A549 (cell line): ENCODE results near the gene CYGB. TPM values are rescaled to one million over a fixed set of nuclear protein-coding genes. Genes with fewer than 3 reads are reported as not detected.
"Not testable (repeated sequence)": the region's sequence is repeated elsewhere in the genome, so short reads cannot be mapped to it uniquely, and the experiment has no call there.

Source experiments
- ATAC-seq, 2 experiments: fragments of 200-7000 bp in 1 of 2; fragments of >200 bp in 1 of 2; cut with Nextera tagmentation in 1 of 2; cut with Tn5 transposase in 1 of 2; 3 replicates each; pipeline versions ENCODE4 v1.8.0 to v1.9.1; 2018 to 2020; ENCODE audit warnings: mild to moderate bottlenecking in 1 of 2, moderate library complexity in 1 of 2
- CTCF ChIA-PET: fragments of 300-600 bp; sonication (Branson Sonifier 250); formaldehyde crosslinking; extraction: SDS; loops from one replicate; lab custom pipeline; 2021; ENCODE audit warnings: antibody characterized with exemption, inconsistent platforms; lab: Yijun Ruan, JAX
- POLR2A ChIA-PET: fragments of 350-600 bp; formaldehyde crosslinking; extraction: SDS; loops from one replicate; lab custom pipeline; 2021; ENCODE audit warnings: antibody characterized with exemption, inconsistent platforms; lab: Yijun Ruan, JAX
- DNase-seq, 2 experiments: peaks; one replicate each; pipeline versions ENCODE4 v3.0.0 to v3.0.0-alpha.2; 2011 to 2016; ENCODE audit warnings: low read depth in 1 of 2, low spot score in 1 of 2
- FAIRE-seq: peaks from 2 replicates; lab custom pipeline; 2011; peaks lifted over from hg19 to GRCh38; lab: Jason Lieb, UNC
- H3K27ac ChIP-seq, 2 experiments: fragments of >200 bp; sonication (Bioruptor Twin); formaldehyde crosslinking; 3 replicates each; pipeline ENCODE4 v1.5.1; 2016 to 2017
- H3K4me1 ChIP-seq: fragments of >200 bp; sonication (Bioruptor Twin); formaldehyde crosslinking; 3 replicates; pipeline ENCODE4 v1.6.1; 2016
- H3K4me2 ChIP-seq: fragments of >200 bp; sonication (Bioruptor Twin); formaldehyde crosslinking; 3 replicates; pipeline ENCODE4 v1.6.1; 2016
- H3K4me3 ChIP-seq: fragments of >200 bp; sonication (Bioruptor Twin); formaldehyde crosslinking; 3 replicates; pipeline ENCODE4 v1.5.1; 2016
- H3K9me3 ChIP-seq: fragments of >200 bp; sonication (Bioruptor Twin); formaldehyde crosslinking; 3 replicates; pipeline ENCODE4 v1.6.1; 2016
- ATOH8 ChIP-seq: fragments of 250-450 bp; sonication (Bioruptor Pico); IDR thresholded peaks from 2 replicates; pipeline ENCODE4 v1.5.0; 2020; ENCODE audit warnings: low read depth, mild to moderate bottlenecking, moderate library complexity
- CBX2 ChIP-seq: fragments of 200-600 bp; sonication (generic); IDR thresholded peaks from 2 replicates; pipeline ENCODE4 v1.6.1; 2016; ENCODE audit warnings: low read depth, mild to moderate bottlenecking, borderline replicate concordance
- CHD4 ChIP-seq: fragments of 200-600 bp; sonication (generic); IDR thresholded peaks from 2 replicates; pipeline ENCODE4 v1.6.1; 2016; ENCODE audit warnings: antibody characterized with exemption, mild to moderate bottlenecking, borderline replicate concordance
- FOSL2 ChIP-seq, 2 experiments: fragments of 450-650 bp in 1 of 2; fragments of >200 bp in 1 of 2; sonication (Bioruptor Twin) in 1 of 2; formaldehyde crosslinking; IDR thresholded peaks; 2 replicates each; pipeline versions ENCODE4 v1.5.0 to v1.6.1; 2016 to 2020; ENCODE audit warnings: mild to moderate bottlenecking in 1 of 2, moderate library complexity in 1 of 2
- KDM1A ChIP-seq: fragments of 200-600 bp; sonication (generic); IDR thresholded peaks from 2 replicates; pipeline ENCODE4 v1.6.1; 2016; ENCODE audit warnings: low read depth, mild to moderate bottlenecking
- NFE2L2 ChIP-seq: fragments of 150-350 bp; conservative IDR thresholded peaks from 2 replicates; pipeline ENCODE4 v1.6.1; 2014; ENCODE audit warnings: low read length
- NPAS2 ChIP-seq: fragments of 250-450 bp; sonication (Bioruptor Pico); IDR thresholded peaks from 2 replicates; pipeline ENCODE4 v1.8.0; 2022; ENCODE audit warnings: mild to moderate bottlenecking, moderate library complexity, borderline replicate concordance
- NR3C1 ChIP-seq: fragments of >200 bp; sonication (Bioruptor Twin); formaldehyde crosslinking; IDR thresholded peaks from 3 replicates; pipeline ENCODE4 v1.6.1; 2017
- PHF8 ChIP-seq: fragments of 200-600 bp; sonication (generic); IDR thresholded peaks from 2 replicates; pipeline ENCODE4 v1.6.1; 2016; ENCODE audit warnings: low read depth, mild to moderate bottlenecking, antibody characterized with exemption, moderate library complexity, borderline replicate concordance
- RAD21 ChIP-seq, 2 experiments: fragments of >200 bp in 1 of 2; sonication (Bioruptor Twin) in 1 of 2; formaldehyde crosslinking in 1 of 2; IDR thresholded peaks in 1 of 2; conservative IDR thresholded peaks in 1 of 2; 2 replicates in 1 of 2; 3 replicates in 1 of 2; pipeline ENCODE4 v1.6.1; 2012 to 2018; ENCODE audit warnings: inconsistent platforms in 1 of 2
- RARB ChIP-seq: fragments of 250-450 bp; sonication (Bioruptor Pico); IDR thresholded peaks from 2 replicates; pipeline ENCODE4 v1.8.0; 2021; ENCODE audit warnings: mild to moderate bottlenecking, moderate library complexity
- RCOR1 ChIP-seq: fragments of 150-350 bp; IDR thresholded peaks from 2 replicates; pipeline ENCODE4 v1.6.1; 2014; ENCODE audit warnings: antibody characterized with exemption, low read length, low read depth
- REST ChIP-seq: fragments of 200-600 bp; sonication (generic); IDR thresholded peaks from 2 replicates; pipeline ENCODE4 v1.6.1; 2016; ENCODE audit warnings: antibody characterized with exemption, mild to moderate bottlenecking, moderate library complexity
- RFX5 ChIP-seq: fragments of 450-650 bp; IDR thresholded peaks from 2 replicates; pipeline ENCODE4 v1.7.1; 2014; ENCODE audit warnings: antibody characterized with exemption, mild to moderate bottlenecking, moderate library complexity
- TFCP2L1 ChIP-seq: fragments of 250-450 bp; sonication (Bioruptor Pico); IDR thresholded peaks from 2 replicates; pipeline ENCODE4 v1.5.0; 2021; ENCODE audit warnings: mild to moderate bottlenecking
- ZNF302 ChIP-seq: fragments of 250-450 bp; sonication (Bioruptor Pico); IDR thresholded peaks from 2 replicates; pipeline ENCODE4 v1.9.0; 2021; ENCODE audit warnings: inconsistent platforms, mild to moderate bottlenecking, moderate library complexity
- WGBS: methylation state at CpG from one replicate; pipeline ENCODE4 v1.1.6; 2017; ENCODE audit errors: missing lambda C conversion rate; 5-methylcytosine and 5-hydroxymethylcytosine counted together
- polyA plus RNA-seq, 4 experiments: library from polyadenylated mRNA; depleted of rRNA in 3 of 4; stranded (reverse); fragments of >200 nt; fragmentation: RNase III in 1 of 4; extraction: RNeasy Plus Mini Kit Qiagen cat#74134 plus additional on column Dnase treatment in 1 of 4; gene quantifications; 2 replicates in 3 of 4; 3 replicates in 1 of 4; pipeline ENCODE4 v1.2.3, GENCODE V29; 2011 to 2017
- TF ChIP-seq, protein P1 (sequence below): IDR thresholded peaks from 2 replicates; pipeline ENCODE4 v1.6.1; 2012
- TF ChIP-seq, protein P2 (sequence below): fragments of >200 bp; sonication (Bioruptor Twin); formaldehyde crosslinking; IDR thresholded peaks from 3 replicates; pipeline ENCODE4 v1.5.1; 2016
- TF ChIP-seq, protein P3 (sequence below): fragments of >200 bp; sonication (Bioruptor Twin); formaldehyde crosslinking; IDR thresholded peaks from 3 replicates; pipeline ENCODE4 v1.6.1; 2016

Gene CYGB
- polyA plus RNA-seq, 2 of the 4 experiments (the other 2 are of a cell fraction): 1.1 TPM

DNA sequence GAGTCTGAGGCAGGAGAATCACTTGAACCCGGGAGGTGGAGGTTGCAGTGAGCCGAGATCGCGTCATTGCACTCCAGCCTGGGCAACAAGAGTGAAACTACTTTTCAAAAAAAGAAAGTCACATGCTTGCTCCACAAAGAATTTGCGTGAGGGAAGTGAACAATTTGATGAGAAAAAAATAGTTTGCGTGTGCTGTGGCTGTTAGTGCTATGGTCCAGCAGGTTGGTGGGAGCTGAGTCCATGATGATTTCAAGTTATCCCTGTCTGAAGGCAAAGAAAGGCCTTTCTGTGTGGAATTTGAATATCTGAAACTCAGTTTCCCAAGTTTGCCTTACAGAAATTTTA lies 23.3 kb upstream of the CYGB start:
- Histone ChIP-seq H3K4me2 (peak overlapping the region; percentile 95; the same call in 2 of the 3 replicates), H3K27ac (peak overlapping the region in 1 of 2 experiments; percentile 90; a peak in 3 of 6 replicates), H3K4me1 (peaks cover 48% of the 10 kb centered on the region), H3K9me3 (no peaks in the 10 kb centered on the region), H3K4me3 (no peak overlapping the region)
- FAIRE-seq (no peak), DNase-seq (no peak), ATAC-seq (no peak)
- ChIA-PET POLR2A (no interaction called here), CTCF (interaction anchor here (0.7 to 15.7 kb wide), 7 partner anchors 17 to 163 kb away, joined by 4 to 185 read pairs (median 8); partner anchors contain the start of genes MXRA7 and ST6GALNAC2)
- TF ChIP-seq ZNF302 (CRISPR knock-in tag): no peak
- TF ChIP-seq, protein P1, sequence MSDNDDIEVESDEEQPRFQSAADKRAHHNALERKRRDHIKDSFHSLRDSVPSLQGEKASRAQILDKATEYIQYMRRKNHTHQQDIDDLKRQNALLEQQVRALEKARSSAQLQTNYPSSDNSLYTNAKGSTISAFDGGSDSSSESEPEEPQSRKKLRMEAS: no peak
- TF ChIP-seq RFX5: no peak
- TF ChIP-seq TFCP2L1 (CRISPR knock-in tag): no peak
- TF ChIP-seq RARB: no peak
- TF ChIP-seq RCOR1: no peak
- no peak for TF ChIP-seq PHF8
- no peak for TF ChIP-seq KDM1A
- no peak for TF ChIP-seq ATOH8 (CRISPR knock-in tag)
- no peak for TF ChIP-seq NR3C1
- TF ChIP-seq CHD4: no peak
- no peak for TF ChIP-seq REST
- no peak for TF ChIP-seq CBX2
- no peak for TF ChIP-seq FOSL2 (IDR thresholded peaks at IDR 0.05)
- TF ChIP-seq FOSL2 (CRISPR knock-in tag; IDR thresholded peaks at IDR 0.05): no peak
- no peak for TF ChIP-seq NPAS2 (CRISPR knock-in tag)
- no peak for TF ChIP-seq RAD21 (conservative IDR thresholded peaks at IDR 0.05 in 1 of 2, IDR thresholded peaks at IDR 0.05 in 1 of 2)
- TF ChIP-seq, protein P2, sequence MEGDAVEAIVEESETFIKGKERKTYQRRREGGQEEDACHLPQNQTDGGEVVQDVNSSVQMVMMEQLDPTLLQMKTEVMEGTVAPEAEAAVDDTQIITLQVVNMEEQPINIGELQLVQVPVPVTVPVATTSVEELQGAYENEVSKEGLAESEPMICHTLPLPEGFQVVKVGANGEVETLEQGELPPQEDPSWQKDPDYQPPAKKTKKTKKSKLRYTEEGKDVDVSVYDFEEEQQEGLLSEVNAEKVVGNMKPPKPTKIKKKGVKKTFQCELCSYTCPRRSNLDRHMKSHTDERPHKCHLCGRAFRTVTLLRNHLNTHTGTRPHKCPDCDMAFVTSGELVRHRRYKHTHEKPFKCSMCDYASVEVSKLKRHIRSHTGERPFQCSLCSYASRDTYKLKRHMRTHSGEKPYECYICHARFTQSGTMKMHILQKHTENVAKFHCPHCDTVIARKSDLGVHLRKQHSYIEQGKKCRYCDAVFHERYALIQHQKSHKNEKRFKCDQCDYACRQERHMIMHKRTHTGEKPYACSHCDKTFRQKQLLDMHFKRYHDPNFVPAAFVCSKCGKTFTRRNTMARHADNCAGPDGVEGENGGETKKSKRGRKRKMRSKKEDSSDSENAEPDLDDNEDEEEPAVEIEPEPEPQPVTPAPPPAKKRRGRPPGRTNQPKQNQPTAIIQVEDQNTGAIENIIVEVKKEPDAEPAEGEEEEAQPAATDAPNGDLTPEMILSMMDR: no peak
- WGBS: 90% methylated on average over 6 of the region's 6 CpGs

DNA sequence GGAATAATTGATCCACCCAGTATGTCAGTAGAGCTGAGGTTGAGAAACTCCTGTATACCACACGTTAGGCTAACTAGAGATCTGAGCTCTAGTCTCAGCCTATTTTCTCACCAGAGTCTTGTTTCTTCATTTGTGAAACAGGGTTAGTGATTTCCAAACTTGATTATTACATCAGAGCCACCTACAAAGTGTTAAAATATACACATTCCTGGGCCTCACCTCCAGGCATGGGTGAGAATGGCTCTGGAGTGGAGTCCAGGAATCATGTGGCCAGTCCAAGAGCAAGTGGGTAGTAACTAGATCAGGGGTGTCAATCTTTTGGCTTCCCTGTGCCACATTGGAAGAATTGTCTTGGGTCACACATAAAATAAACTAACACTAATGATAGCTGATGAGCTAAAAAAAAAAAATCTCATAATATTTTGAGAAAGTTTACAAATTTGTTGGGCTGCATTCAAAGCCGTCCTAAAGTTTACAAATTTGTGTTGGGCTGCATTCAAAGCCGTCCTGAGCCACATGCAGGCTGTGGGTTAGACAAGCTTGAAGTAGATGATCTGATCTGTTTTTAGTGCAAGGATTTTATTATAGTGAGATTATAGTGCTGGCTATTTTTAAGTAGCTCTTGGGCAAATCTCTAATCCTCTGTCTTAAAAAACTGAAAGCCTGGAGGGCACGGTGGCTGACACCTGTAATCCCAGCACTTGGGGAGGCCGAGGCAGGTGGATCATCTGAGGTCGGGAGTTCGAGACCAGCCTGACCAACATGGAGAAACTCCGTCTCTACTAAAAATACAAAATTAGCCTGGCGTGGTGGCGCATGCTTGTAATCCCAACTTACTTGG lies 22.7 kb upstream of the CYGB start:
- TF ChIP-seq, protein P3, sequence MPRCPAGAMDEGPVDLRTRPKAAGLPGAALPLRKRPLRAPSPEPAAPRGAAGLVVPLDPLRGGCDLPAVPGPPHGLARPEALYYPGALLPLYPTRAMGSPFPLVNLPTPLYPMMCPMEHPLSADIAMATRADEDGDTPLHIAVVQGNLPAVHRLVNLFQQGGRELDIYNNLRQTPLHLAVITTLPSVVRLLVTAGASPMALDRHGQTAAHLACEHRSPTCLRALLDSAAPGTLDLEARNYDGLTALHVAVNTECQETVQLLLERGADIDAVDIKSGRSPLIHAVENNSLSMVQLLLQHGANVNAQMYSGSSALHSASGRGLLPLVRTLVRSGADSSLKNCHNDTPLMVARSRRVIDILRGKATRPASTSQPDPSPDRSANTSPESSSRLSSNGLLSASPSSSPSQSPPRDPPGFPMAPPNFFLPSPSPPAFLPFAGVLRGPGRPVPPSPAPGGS: 0 out of 3 replicates have a peak, but pooled peaks have one; percentile 28
- no peak for TF ChIP-seq FOSL2 (IDR thresholded peaks at IDR 0.05)
- no peak for TF ChIP-seq FOSL2 (CRISPR knock-in tag; IDR thresholded peaks at IDR 0.05)
- TF ChIP-seq NFE2L2: no peak
- TF ChIP-seq, all 56 proteins: peak for 1
- no peak for FAIRE-seq
- Histone ChIP-seq H3K4me2 (peak overlapping the region; percentile 95), H3K27ac (peak overlapping the region in 1 of 2 experiments; percentile 90; a peak in 3 of 6 replicates), H3K4me1 (peaks cover 42% of the 10 kb centered on the region), H3K9me3 (no peaks in the 10 kb centered on the region), H3K4me3 (peak overlapping the region; percentile 87; the same call in 2 of the 3 replicates)
- ChIA-PET POLR2A (interaction anchor here (0.7 kb wide), 2 partner anchors 33 to 64 kb away, joined by 3 read pairs; no protein-coding TSS in a partner anchor), CTCF (interaction anchor here (0.7 to 15.7 kb wide), 12 partner anchors 7 to 163 kb away, joined by 3 to 185 read pairs (median 11); partner anchors contain the start of genes MXRA7 and ST6GALNAC2)
- no peak for DNase-seq
- ATAC-seq: no peak
- 90% methylated on average over 10 of the region's 10 CpGs for WGBS

DNA sequence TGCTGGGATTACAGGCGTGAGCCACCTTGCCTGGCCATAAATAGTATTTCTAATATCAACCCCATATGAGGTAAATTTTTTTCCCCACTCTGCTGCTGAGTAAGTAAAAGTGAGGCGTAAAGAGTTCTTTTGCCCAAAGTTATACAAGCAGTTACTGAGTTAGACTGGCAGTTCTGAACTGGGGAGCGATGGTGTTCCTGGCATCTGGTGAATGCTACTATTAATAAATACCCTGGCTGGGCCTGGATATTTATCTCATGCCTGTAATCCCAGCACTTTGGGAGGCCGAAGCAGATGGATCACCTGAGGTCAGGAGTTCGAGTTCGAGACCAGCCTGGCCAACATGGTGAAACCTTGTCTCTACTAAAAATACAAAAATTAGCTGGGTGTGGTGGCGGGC lies 22.0 kb upstream of the CYGB start:
- 89% methylated on average over 7 of the region's 7 CpGs for WGBS

More for the DNA sequence above, 22.0 kb upstream of the CYGB start:
- H3K4me3 ChIP-seq: peak overlapping the region; percentile 87
- DNase-seq, FAIRE-seq, H3K9me3 ChIP-seq, ATAC-seq: not testable (repeated sequence)
- H3K27ac ChIP-seq: peak overlapping the region; percentile 90 to 96; a peak in 4 of 6 replicates
- peaks cover 40% of the 10 kb centered on the region for H3K4me1 ChIP-seq
- POLR2A ChIA-PET: interaction anchor here (0.7 kb wide), 2 partner anchors 33 to 64 kb away, joined by 3 read pairs; no protein-coding TSS in a partner anchor
- H3K4me2 ChIP-seq: peak overlapping the region; percentile 95
- CTCF ChIA-PET: interaction anchor here (0.9 to 15.7 kb wide), 14 partner anchors 8 to 160 kb away, joined by 3 to 185 read pairs (median 8); partner anchors contain the start of genes MXRA7 and ST6GALNAC2
